ENCODE results near the gene ACOX3.

DNA sequence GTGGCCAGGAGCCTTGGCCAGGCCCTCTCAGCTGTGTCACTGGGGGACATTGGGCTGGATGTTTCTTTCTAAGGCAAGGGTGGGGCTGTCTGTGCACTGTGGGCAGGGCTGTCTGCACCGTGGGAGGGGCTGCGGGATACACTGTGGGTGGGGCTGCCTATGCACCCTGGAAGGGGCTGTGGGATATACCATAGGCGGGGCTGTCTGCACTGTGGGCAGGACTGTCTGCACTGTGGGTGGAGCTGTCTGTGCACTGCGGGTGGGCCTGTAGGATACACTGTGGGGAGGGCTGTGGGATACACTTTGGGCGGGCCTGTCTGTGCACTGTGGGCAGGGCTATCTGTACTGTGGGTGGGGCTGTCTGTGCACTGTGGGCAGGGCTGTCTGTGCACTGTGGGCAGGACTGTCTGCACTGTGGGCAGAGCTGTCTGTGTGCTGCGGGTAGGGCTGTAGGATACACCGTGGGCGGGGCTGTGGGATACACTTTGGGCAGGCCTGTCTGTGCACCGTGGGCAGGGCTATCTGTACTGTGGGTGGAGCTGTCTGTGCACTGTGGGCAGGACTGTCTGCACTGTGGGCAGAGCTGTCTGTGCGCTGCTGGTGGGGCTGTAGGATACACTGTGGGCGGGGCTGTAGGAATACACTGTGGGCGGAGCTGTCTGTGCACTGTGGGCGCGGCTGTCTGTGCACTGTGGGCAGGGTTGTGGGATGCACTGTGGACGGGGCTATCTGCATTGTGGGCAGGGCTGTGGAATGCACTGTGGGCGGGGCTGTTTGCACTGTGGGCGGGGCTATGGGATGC, 31.1 kb downstream of the ACOX3 start:
- TF ChIP-seq, protein P1, sequence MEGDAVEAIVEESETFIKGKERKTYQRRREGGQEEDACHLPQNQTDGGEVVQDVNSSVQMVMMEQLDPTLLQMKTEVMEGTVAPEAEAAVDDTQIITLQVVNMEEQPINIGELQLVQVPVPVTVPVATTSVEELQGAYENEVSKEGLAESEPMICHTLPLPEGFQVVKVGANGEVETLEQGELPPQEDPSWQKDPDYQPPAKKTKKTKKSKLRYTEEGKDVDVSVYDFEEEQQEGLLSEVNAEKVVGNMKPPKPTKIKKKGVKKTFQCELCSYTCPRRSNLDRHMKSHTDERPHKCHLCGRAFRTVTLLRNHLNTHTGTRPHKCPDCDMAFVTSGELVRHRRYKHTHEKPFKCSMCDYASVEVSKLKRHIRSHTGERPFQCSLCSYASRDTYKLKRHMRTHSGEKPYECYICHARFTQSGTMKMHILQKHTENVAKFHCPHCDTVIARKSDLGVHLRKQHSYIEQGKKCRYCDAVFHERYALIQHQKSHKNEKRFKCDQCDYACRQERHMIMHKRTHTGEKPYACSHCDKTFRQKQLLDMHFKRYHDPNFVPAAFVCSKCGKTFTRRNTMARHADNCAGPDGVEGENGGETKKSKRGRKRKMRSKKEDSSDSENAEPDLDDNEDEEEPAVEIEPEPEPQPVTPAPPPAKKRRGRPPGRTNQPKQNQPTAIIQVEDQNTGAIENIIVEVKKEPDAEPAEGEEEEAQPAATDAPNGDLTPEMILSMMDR (IDR thresholded peaks at IDR 0.05; ENCODE audit: low read length) = no peak
- no peak for TF ChIP-seq EZH2 (IDR thresholded peaks at IDR 0.05; ENCODE audit: borderline replicate concordance, low read length)
